ENCODE data around the gene ANAPC7.
A peak's percentile ranks its signal among the peaks of the same experiment; 100 is the strongest.
"Not testable (repeated sequence)": the region's sequence is repeated elsewhere in the genome, so short reads cannot be mapped to it uniquely, and the experiment has no call there.

ANAPC7 gene

DNA sequence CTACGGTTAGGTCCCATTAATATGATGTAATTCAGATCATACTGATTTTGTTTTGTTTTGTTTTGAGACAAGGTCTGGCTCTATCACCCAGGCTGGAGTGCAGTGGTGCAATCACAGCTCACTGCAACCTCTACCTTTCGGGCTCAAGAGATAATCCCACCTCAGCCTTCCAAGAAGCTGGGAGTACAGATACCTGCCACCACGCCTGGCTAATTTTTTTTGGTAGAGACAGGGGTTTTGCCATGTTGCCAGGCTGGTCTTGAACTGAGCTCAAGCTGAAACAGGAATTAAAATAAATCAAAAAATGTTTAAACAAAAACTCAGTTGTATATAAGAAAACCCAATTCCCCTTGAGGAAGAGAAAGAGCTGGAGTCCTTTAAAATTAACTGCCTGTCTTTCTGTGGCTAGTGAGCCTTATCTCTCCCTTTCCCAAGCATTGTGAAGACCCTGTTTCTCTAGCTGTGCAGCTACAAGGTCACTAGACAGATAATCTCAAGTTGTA is 17.7 kb upstream of the ANAPC7 start:
- Histone ChIP-seq H3K27me3 (ENCODE audit: control insufficient read depth in 1 of 2, insufficient read depth in 2 of 2, low read length in 2 of 2) (no peaks in the 10 kb centered on the region), H3K4me1 (ENCODE audit: insufficient read depth, low read length) (no peaks in the 10 kb centered on the region), H3K9me3 (ENCODE audit: low read length) (no peaks in the 10 kb centered on the region), H3K4me3 (ENCODE audit: low read depth in 1 of 2, low read length in 2 of 2) (no peak overlapping the region), H3K27ac (ENCODE audit: low read depth, low read length) (no peak overlapping the region), H3K36me3 (ENCODE audit: insufficient read depth, low read length) (no peaks in the 10 kb centered on the region), H3K9ac (ENCODE audit: low read length) (no peak overlapping the region)

DNA sequence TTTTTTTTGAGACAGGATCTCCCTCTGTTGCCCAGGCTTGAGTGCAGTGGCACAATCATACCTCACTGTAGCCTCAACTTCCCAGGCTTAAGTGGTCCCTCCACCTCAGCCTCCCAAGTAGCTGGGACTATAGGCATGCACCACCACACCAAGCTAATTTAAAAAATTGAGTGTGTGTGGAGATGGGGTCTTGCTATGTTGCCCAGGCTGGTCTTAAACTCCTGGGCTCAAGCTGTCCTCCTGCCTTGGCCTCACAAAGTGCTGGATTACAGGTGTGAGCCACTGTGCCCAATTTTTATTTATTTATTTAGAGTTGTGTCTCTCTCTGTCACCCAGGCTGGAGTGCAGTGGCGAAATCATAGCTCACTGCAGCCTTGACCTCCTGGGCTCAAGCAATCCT is 17.1 kb upstream of the ANAPC7 start:
- not testable (repeated sequence) for H3K36me3 ChIP-seq (ENCODE audit: insufficient read depth, low read length); H3K9ac ChIP-seq (ENCODE audit: low read length); H3K27me3 ChIP-seq (ENCODE audit: control insufficient read depth in 1 of 2, insufficient read depth in 2 of 2, low read length in 2 of 2); H3K9me3 ChIP-seq (ENCODE audit: low read length); H3K4me3 ChIP-seq (ENCODE audit: low read depth in 1 of 2, low read length in 2 of 2); H3K27ac ChIP-seq (ENCODE audit: low read depth, low read length); H3K4me1 ChIP-seq (ENCODE audit: insufficient read depth, low read length)

DNA sequence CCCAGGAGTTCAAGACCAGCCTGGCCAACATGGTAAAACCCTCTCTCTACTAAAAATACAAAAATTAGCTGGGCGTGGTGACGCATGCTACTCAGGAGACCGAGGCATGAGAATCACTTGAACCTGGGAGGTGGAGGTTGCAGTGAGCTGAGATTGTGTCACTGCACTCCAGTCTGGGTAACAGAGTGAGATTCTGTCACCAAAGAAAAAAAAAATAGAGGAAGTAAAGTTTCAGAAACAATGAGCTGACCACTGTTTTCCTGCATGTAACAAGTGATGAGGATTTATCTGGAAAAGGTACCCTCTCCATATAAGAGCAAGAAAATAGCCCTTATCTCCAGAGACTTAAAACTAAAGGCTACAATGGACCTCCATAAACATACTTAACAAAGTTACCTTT is 13.6 kb upstream of the ANAPC7 start:
- not testable (repeated sequence) for H3K27me3 ChIP-seq (ENCODE audit: control insufficient read depth in 1 of 2, insufficient read depth in 2 of 2, low read length in 2 of 2); H3K4me3 ChIP-seq (ENCODE audit: low read depth in 1 of 2, low read length in 2 of 2); H3K4me1 ChIP-seq (ENCODE audit: insufficient read depth, low read length); H3K9ac ChIP-seq (ENCODE audit: low read length); H3K36me3 ChIP-seq (ENCODE audit: insufficient read depth, low read length); H3K27ac ChIP-seq (ENCODE audit: low read depth, low read length); H3K9me3 ChIP-seq (ENCODE audit: low read length)

DNA sequence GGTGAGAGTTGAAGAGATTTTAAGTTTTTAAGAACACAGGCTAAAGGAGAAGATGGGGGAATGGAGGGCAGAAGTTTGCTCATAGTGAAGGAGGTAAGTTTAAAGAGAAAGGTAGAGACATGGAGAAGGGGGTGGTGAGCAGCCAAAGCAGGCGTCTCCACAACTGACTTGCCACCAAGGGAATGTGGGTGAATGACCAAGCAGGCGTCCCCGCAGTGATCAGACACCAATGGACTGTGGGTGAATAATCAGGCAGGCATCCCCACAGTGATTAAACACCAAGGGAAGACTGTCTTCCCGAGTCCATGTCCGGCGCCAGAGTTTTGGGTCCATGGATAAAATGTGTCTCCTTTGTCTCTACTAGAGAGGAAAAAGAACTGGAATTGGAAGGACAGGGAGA is 6.6 kb upstream of the ANAPC7 start:
- not testable (repeated sequence) for H3K27me3 ChIP-seq (ENCODE audit: control insufficient read depth in 1 of 2, insufficient read depth in 2 of 2, low read length in 2 of 2); H3K9ac ChIP-seq (ENCODE audit: low read length); H3K4me1 ChIP-seq (ENCODE audit: insufficient read depth, low read length); H3K36me3 ChIP-seq (ENCODE audit: insufficient read depth, low read length); H3K27ac ChIP-seq (ENCODE audit: low read depth, low read length); H3K4me3 ChIP-seq (ENCODE audit: low read depth in 1 of 2, low read length in 2 of 2); H3K9me3 ChIP-seq (ENCODE audit: low read length)

DNA sequence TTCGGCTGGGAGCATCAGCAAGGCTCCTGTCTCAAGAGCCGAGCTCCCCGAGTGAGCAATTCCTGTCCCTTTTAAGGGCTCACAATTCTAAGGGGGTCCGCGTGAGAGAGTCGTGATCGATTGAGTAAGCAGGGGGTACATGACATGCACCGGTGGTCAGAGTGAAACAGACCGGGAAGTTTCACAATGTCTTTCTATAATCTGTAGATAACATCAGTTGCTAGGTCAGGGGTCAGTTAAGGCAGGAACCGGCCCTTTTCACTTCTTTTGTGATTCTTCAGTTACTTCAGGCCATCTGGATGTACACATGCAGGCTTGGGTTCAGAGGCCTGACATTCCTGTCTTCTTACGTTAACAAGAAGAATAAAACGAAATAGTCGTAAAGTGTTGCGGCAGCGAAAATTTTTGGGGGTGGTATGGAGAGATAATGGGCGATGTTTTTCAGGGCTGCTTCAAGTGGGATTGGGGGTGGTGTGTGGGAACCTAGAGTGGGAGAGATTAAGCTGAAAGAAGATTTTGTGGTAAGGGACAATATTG is 1.7 kb upstream of the ANAPC7 start:
- H3K9ac ChIP-seq (ENCODE audit: low read length); H3K4me1 ChIP-seq (ENCODE audit: insufficient read depth, low read length); H3K9me3 ChIP-seq (ENCODE audit: low read length); H3K27ac ChIP-seq (ENCODE audit: low read depth, low read length); H3K4me3 ChIP-seq (ENCODE audit: low read depth in 1 of 2, low read length in 2 of 2); H3K27me3 ChIP-seq (ENCODE audit: control insufficient read depth in 1 of 2, insufficient read depth in 2 of 2, low read length in 2 of 2): not testable (repeated sequence)
- H3K36me3 ChIP-seq (ENCODE audit: insufficient read depth, low read length): peaks cover 11% of the 10 kb centered on the region

DNA sequence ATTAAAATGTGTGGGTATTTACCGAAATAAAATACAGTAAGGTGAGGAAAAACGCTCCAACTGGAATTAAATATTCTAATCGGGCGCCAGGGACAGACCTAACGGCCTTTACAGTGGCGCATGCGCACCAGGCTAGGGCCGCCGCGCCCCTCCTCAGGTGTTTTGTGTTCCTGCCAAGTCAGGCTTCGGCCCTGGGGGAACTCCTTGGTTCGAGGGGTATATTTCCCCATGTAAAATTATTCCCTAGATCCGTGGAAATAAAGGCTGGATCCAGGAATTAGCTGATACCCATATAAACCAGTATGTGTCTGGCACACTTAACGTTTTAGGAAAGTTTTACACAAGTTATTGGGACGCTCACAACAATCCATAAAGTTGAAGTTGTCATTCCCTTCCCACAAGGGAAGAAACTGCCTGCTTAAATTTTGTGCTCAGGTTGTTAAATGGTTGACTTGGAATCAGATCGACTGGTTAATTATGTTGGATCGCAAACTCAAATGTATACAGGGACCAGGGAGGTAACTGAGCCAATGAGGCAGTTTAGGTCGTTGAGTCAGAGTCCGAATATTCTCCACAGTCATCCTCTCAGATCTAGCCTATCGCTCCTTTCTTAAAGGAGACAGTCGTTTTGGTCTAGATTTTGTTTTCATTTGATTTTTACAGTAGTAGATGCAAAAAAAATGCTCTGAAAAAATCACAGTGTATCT is 621 bp upstream of the ANAPC7 start:
- peak overlapping the region; percentile 76 to 88 for H3K4me3 ChIP-seq (ENCODE audit: low read depth in 1 of 2, low read length in 2 of 2)
- no peaks in the 10 kb centered on the region for H3K9me3 ChIP-seq (ENCODE audit: low read length)
- H3K36me3 ChIP-seq (ENCODE audit: insufficient read depth, low read length): peaks cover 13% of the 10 kb centered on the region
- peak overlapping the region; percentile 74 for H3K27ac ChIP-seq (ENCODE audit: low read depth, low read length)
- H3K9ac ChIP-seq (ENCODE audit: low read length): peak overlapping the region; percentile 98
- peaks cover 14% of the 10 kb centered on the region for H3K4me1 ChIP-seq (ENCODE audit: insufficient read depth, low read length)
- no peaks in the 10 kb centered on the region for H3K27me3 ChIP-seq (ENCODE audit: control insufficient read depth in 1 of 2, insufficient read depth in 2 of 2, low read length in 2 of 2)

DNA sequence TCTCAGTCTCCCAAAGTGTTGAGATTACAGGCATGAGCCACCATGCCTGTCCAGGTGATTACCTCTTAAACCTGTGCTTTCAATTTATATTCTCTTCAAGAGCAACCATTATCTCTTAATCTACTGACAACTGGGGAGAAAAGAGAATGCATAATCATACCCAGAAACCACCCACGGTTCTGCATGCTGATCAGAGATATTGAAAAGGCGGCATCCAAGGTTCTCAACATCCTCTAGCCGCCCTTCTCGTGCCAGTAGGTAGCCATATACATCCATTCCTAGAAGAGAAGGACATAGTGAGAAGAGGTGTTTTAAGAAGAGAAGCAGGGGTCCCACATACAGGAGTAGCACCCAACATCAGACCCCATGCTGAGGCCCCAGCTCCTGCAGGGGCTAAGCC is 20.8 kb downstream of the ANAPC7 start:
- H3K4me3 ChIP-seq (ENCODE audit: low read depth in 1 of 2, low read length in 2 of 2): no peak overlapping the region
- H3K36me3 ChIP-seq (ENCODE audit: insufficient read depth, low read length): peaks cover 54% of the 10 kb centered on the region
- no peaks in the 10 kb centered on the region for H3K27me3 ChIP-seq (ENCODE audit: control insufficient read depth in 1 of 2, insufficient read depth in 2 of 2, low read length in 2 of 2)
- peaks cover 11% of the 10 kb centered on the region for H3K4me1 ChIP-seq (ENCODE audit: insufficient read depth, low read length)
- no peak overlapping the region for H3K9ac ChIP-seq (ENCODE audit: low read length)
- H3K27ac ChIP-seq (ENCODE audit: low read depth, low read length): no peak overlapping the region
- H3K9me3 ChIP-seq (ENCODE audit: low read length): no peaks in the 10 kb centered on the region

DNA sequence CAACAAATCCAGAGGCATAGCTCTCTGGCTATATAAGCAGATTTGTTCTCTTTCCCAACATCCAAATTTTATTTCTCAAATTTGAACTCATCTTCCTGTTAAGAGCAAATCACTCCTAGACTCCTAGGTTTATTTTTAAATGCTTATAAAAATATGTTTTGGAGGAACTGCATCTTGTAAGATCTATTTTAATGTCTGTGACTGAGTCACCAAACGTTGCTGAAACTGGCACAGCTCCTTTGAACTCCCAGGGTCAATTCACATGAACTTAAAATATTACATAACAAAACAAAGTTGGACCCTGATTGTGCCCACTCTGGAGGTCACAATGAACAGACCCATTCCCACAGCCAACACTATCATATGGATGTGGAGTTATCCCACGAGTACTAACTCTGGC is 23.9 kb downstream of the ANAPC7 start:
- no peak overlapping the region for H3K4me3 ChIP-seq (ENCODE audit: low read depth in 1 of 2, low read length in 2 of 2)
- peaks cover 56% of the 10 kb centered on the region for H3K36me3 ChIP-seq (ENCODE audit: insufficient read depth, low read length)
- H3K9ac ChIP-seq (ENCODE audit: low read length): no peak overlapping the region
- no peaks in the 10 kb centered on the region for H3K9me3 ChIP-seq (ENCODE audit: low read length)
- no peak overlapping the region for H3K27ac ChIP-seq (ENCODE audit: low read depth, low read length)
- no peaks in the 10 kb centered on the region for H3K27me3 ChIP-seq (ENCODE audit: control insufficient read depth in 1 of 2, insufficient read depth in 2 of 2, low read length in 2 of 2)
- peaks cover 15% of the 10 kb centered on the region for H3K4me1 ChIP-seq (ENCODE audit: insufficient read depth, low read length)

DNA sequence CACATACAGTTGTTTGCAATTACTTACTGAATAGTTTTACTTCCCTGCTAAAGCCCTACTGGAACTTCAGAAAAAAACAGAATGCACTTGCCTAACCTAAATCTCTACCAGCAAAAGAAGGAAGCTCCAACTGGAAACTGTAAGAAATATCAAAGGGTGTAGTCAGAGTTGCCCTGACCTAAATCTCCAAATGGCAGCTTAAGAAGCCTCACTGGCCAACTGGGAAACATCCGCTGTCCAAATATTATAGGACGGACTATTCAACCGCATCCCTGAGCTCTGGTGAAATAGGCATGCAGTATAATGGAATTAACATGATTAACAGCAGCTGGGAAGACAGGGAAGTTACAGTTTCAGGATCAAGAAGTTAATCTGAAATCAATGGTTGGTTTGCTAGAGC is 24.3 kb downstream of the ANAPC7 start:
- H3K36me3 ChIP-seq (ENCODE audit: insufficient read depth, low read length): peaks cover 60% of the 10 kb centered on the region

DNA sequence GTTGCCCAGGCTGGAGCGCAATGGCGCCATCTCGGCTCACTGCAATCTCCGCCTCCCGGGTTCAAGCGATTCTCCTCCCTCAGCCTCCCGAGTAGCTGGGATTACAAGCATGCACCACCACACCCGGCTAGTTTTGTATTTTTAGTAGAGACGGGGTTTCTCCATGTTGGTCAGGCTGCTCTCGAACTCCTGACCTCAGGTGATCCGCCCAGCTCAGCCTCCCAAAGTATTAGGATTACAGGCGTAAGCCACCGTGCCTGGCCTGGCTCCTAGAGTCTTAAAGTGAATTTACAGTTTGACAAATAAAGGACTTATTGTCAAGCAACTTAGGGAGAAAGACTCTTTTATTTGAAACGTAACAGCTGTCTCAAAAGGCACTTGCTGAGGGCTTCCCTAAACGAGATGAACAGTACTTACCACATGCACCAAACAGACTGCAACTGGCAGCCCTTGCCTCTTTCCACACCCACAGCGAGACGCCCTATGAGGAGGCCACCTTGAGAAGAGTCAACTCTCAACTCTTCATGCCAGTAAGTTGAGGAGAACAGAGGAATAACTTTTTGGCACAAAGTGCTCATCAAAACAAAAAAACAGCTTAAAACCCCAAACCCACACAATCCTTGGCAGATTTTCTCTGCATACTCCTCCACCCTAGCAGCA is 25.2 kb downstream of the ANAPC7 start:
- H3K27ac ChIP-seq (ENCODE audit: low read depth, low read length): not testable (repeated sequence)
- H3K36me3 ChIP-seq (ENCODE audit: insufficient read depth, low read length): peaks cover 69% of the 10 kb centered on the region

More for the DNA sequence above, 24.3 kb downstream of the ANAPC7 start:
- Histone ChIP-seq H3K9me3 (ENCODE audit: low read length) (no peaks in the 10 kb centered on the region), H3K27ac (ENCODE audit: low read depth, low read length) (no peak overlapping the region), H3K4me1 (ENCODE audit: insufficient read depth, low read length) (peaks cover 19% of the 10 kb centered on the region), H3K27me3 (ENCODE audit: control insufficient read depth in 1 of 2, insufficient read depth in 2 of 2, low read length in 2 of 2) (no peaks in the 10 kb centered on the region), H3K4me3 (ENCODE audit: low read depth in 1 of 2, low read length in 2 of 2) (no peak overlapping the region), H3K9ac (ENCODE audit: low read length) (no peak overlapping the region)

DNA sequence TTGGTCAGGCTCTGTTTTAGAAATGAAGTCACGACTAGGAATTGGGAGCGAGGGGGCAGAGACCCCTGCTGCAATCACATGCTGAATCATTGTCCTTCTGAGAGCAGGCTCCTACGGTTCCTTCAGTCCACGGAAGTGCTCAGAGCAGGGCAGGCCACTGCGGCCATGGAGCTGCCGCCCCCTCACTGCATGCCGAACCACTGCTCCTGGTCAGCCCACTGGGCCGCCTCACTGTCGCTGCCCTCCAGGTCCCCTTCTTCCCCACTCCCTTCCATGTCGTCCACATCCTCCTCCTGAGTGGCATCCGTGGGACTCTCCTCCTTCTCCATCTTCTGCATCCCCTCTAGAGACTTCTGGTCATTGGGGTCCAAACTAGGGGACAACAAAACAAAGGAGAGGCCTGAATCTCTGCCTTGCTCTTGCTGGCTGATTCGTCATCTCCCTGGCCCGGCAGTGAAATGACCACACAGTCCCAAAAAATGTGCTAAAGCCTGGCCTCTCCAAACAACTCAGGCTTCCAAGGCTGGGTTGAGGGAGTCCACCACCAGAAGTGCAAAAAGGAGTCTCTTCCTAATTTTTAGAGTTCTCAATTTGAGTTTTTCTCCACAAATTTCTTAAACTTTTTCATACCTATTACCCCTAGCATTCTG is 29.4 kb downstream of the ANAPC7 start:
- H3K4me1 ChIP-seq (ENCODE audit: insufficient read depth, low read length): peaks cover 45% of the 10 kb centered on the region
- H3K4me3 ChIP-seq (ENCODE audit: low read depth in 1 of 2, low read length in 2 of 2): no peak overlapping the region
- no peaks in the 10 kb centered on the region for H3K27me3 ChIP-seq (ENCODE audit: control insufficient read depth in 1 of 2, insufficient read depth in 2 of 2, low read length in 2 of 2)
- H3K36me3 ChIP-seq (ENCODE audit: insufficient read depth, low read length): peaks cover 46% of the 10 kb centered on the region
- no peak overlapping the region for H3K9ac ChIP-seq (ENCODE audit: low read length)
- H3K27ac ChIP-seq (ENCODE audit: low read depth, low read length): peak overlapping the region; percentile 50
- H3K9me3 ChIP-seq (ENCODE audit: low read length): no peaks in the 10 kb centered on the region

More for the DNA sequence above, 25.2 kb downstream of the ANAPC7 start:
- not testable (repeated sequence) for H3K27me3 ChIP-seq (ENCODE audit: control insufficient read depth in 1 of 2, insufficient read depth in 2 of 2, low read length in 2 of 2); H3K9me3 ChIP-seq (ENCODE audit: low read length); H3K4me3 ChIP-seq (ENCODE audit: low read depth in 1 of 2, low read length in 2 of 2); H3K9ac ChIP-seq (ENCODE audit: low read length)
- H3K4me1 ChIP-seq (ENCODE audit: insufficient read depth, low read length): peaks cover 28% of the 10 kb centered on the region
